ENCODE results near the gene ABCD4. TPM values are rescaled to one million over a fixed set of nuclear protein-coding genes. Genes with fewer than 3 reads are reported as not detected.
A peak's percentile ranks its signal among the peaks of the same experiment; 100 is the strongest.
"Not testable (repeated sequence)": the region's sequence is repeated elsewhere in the genome, so short reads cannot be mapped to it uniquely, and the experiment has no call there.

ABCD4 gene
- total RNA-seq: 59.4 TPM

DNA sequence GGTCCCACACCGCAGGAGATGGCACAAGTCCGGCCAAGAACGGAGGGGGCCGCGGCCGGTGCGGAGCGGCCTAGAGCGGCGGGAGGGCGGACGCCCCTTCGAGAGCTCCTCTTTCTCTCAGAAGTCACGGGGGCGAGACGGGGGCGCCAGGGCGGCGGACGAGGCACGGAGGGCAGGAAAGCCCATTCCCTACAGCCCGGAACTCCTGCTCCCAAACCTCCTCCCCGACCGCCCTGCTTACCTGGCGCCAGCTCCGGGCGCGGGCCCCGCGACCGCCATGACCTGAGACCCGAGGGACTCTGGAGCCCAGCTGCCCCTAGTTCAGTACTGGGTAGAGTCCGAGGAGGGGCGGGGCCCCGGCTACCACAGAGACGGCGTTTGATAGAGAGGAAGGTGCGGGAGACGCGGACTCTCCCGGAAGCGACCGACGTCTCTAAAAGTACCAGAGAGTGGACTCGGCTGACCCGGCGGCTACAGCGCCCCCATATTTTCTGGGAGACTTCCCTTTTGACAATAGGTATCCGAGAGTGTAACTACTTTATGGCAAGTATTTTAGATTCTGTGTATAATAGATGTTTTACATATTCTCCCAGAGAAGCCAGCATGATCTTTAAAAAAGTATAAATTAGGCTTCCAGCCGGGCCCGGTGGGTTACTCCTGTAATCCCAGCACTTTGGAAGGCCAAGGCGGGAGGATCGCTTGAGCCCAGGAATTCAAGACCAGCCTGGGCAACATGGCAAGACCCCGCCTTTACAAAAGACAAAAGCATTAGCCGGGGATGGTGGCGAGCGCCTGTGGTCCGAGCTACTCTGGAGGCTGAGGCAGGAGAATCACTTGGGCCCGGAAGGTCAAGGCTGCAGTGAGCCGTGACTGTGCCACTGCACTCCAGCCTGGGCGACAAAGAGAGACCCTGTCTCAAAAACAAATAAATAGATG, at the start of gene ABCD4:
Gene ABCD4, minus strand, starts transcription at position 301 of the 936 bp plus-strand sequence. Its CDS starts 22 bp downstream, at position 279.
- DNase-seq (ENCODE audit: low spot score): peak; percentile 94

GRCh38 chr14:74350928-74351323, 48.2 kb upstream of the ABCD4 start:
- DNase-seq (ENCODE audit: low spot score): no peak

GRCh38 chr14:74350211-74350927, 47.6 kb upstream of the ABCD4 start:
- DNase-seq (ENCODE audit: low spot score): no peak

GRCh38 chr14:74349757-74350156, 47.0 kb upstream of the ABCD4 start:
- DNase-seq (ENCODE audit: low spot score): peak; percentile 77

GRCh38 chr14:74348735-74349463, 46.2 kb upstream of the ABCD4 start:
- DNase-seq (ENCODE audit: low spot score): no peak

DNA sequence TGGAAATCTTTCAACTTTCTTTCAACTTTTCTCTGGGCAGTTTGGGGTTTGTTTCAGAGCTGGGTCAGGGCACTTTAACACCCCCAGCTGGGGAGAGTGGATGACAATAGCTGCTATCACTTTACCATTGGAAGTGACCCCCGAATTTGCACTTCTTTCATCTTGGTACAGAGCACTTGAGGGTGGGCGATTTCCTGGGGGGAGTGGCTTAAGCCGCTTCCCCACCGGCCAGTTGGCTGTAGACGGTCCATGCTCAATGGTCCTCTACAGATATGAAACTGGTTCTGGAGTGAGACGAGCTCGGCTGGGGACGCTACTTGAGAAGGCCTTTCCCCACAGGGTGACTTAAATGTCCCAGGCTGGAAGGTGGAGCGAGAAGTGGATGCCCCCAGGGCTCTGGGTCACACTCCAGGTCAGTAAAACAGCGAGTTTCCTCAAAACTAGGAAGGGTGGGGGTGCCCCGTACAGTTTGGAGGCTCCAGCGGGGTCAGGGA, 45.6 kb upstream of the ABCD4 start, which contains the start of gene VRTN:
Gene VRTN, plus strand, starts transcription at position 231 of the 494 bp plus-strand sequence. CDS start 8,313 bp downstream, outside the sequence.
- no peak for DNase-seq (ENCODE audit: low spot score)

GRCh38 chr14:74347795-74348100, 45.0 kb upstream of the ABCD4 start:
- DNase-seq (ENCODE audit: low spot score): no peak

DNA sequence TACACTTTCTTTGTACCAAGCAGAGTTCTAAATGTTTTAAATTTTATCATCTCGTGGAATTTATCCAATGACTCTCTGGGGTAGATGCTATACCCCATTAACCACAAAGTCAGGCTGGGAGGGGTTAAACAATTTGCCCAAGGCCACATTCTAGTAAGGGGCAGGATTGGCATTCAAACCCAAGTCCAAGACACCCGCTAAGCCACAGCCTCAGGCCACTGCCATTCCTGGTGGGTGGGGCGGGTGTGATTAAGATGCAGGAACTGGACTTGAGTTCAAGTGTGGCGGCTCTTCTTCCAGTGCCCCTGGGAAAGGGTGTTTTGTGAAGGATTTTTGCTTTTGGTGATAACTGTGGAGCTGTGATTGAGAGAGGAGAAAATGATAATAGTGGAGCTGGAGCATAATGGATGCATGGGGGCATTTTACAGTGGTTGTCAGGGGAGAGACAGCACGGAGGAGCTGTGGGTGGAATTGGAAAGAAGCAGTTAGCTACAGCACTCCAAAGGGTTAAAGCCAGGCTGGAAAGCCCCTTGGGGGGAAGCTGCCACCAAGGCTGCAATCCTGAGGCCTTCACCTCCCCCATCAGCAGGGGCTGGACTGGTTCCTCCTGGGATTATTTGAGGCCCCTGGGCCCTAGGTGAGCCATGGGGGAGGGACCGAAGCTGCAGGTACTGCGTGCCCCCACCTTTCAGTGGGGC, 44.5 kb upstream of the ABCD4 start:
- DNase-seq (ENCODE audit: low spot score): no peak

DNA sequence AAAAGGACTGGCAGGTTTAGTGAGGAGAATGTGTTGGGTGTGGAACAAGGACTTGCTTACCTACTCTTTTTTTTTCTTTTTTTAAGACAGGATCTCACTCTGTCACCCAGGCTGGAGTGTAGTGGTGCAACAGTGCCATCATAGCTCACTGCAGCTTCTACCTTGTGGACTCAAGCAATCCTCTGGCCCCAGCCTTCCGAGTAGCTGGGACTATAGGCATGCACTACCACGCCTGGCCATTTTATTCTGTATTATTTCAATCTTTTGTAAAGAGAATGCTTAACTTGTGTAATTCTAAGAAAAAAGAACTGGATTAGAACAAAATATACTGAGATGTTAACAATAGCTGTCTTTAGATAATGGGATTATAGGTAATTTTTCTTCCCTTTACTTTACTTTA, 43.6 kb upstream of the ABCD4 start:
- no peak for DNase-seq (ENCODE audit: low spot score)

- DNase-seq (ENCODE audit: low spot score): no peak
These were observed 31.2 kb upstream of the ABCD4 start for GRCh38 chr14:74333909-74334308.

DNA sequence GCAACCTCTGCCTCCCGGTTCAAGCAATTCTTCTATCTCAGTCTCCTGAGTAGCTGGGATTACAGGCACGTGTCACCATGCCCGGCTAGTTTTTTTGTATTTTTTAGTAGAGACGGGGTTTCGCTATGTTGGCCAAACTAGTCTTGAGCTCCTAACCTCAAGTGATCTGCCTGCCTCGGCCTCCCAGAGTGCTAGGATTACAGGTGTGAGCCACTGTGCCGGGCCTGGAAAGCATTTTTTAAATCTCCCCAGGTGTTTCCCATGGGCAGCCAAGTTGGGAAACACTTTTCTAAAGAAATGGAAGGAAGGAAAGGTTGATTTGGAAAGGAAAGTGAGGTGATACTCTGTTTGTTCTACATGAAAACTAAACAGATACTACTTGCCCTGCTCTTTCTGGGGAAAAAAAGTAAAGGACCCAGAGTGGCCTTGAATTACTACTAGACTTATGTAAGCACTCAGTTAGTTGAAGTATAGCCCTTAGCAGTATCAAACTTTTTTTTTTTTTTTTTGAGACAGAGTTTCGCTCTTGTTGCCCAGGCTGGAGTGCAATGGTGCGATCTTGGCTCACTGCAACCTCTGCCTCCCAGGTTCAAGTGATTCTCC, 27.3 kb upstream of the ABCD4 start:
- not testable (repeated sequence) for DNase-seq (ENCODE audit: low spot score)

- DNase-seq (ENCODE audit: low spot score): no peak
These were observed 23.8 kb upstream of the ABCD4 start for GRCh38 chr14:74326369-74327152.

GRCh38 chr14:74325446-74325845, 22.7 kb upstream of the ABCD4 start:
- DNase-seq (ENCODE audit: low spot score): no peak

DNA sequence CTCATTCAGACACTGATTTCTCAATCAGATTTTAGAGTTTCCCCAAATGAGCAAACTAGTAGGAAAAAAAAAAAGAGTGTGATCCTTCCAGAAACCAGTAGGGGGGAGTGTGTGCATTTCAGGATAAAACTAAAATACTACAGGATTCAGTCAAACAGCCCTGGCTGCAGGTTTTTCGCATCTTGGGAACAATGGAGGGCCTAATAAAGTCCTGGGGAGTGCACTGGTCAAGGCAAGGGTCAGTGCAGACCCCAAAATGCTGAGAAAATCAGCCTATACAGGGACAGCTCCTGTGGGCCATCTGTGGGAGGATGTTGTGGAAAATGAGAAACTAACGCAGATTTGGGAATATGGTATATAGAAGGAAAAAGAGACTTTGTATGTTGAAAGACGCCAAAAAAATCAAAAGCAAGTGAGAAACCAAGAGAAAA, 22.2 kb upstream of the ABCD4 start:
- no peak for DNase-seq (ENCODE audit: low spot score)

GRCh38 chr14:74314576-74314975, 11.8 kb upstream of the ABCD4 start:
- DNase-seq (ENCODE audit: low spot score): no peak

- no peak for DNase-seq (ENCODE audit: low spot score)
These were observed 10.9 kb upstream of the ABCD4 start for GRCh38 chr14:74313601-74314000.

DNA sequence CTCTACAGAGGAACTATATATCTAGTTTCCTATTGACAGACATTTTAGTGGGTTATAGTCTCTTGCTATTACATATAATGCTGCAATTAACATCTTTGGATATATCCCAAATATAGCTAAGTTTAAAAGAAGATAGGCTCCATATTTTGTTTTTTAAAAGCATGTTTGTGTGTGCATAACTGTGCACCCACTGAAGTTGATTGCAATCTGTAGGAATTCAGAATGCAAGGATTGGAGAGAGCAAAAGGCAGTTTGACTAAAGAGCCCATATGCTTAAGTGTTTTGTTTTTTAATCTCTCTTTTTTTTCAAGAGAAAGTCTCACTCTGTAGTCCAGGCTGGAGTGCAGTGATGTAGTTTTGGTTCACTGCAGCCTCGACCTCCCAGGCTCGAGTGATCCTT, 9.4 kb upstream of the ABCD4 start:
- no peak for DNase-seq (ENCODE audit: low spot score)

GRCh38 chr14:74309125-74310022, 6.6 kb upstream of the ABCD4 start:
- no peak for DNase-seq (ENCODE audit: low spot score)

DNA sequence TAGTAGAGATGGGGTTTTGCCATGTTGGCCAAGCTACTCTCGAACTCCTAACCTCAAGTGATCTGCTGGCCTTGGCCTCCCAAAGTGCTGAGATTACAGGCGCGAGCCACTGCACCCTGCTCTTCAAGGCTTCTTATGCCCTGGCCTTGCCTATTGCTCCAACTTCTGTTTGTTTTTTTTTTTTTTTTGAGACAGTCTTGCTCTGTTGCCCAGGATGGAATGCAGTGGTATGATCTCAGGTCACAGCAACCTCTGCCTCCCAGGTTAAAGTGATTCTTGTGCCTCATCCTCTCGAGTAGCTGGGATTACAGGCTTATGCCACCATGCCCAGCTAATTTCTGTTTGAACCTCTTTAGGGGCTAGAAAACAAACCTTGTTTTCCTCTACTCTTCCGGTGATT, 6.0 kb upstream of the ABCD4 start:
- DNase-seq (ENCODE audit: low spot score): no peak

All from mucosa of gallbladder (tissue), 1 donor.